SK-N-SH (cell line): ENCODE results near the gene OR52I1. TPM values are rescaled to one million over a fixed set of nuclear protein-coding genes. Genes with fewer than 3 reads are reported as not detected.

Experiments used
- CTCF ChIA-PET: fragments of 300-600, 350-600 bp; formaldehyde crosslinking; extraction: SDS; loops from one replicate; lab custom pipeline; 2021; lab: Yijun Ruan, JAX
- POLR2A ChIA-PET: fragments of 350-600 bp; sonication (Branson Sonifier 250); formaldehyde crosslinking; extraction: SDS; loops from one replicate; lab custom pipeline; 2020; ENCODE audit warnings: antibody characterized with exemption, inconsistent platforms; lab: Yijun Ruan, JAX
- DNase-seq: peaks from one replicate; pipeline ENCODE4 v3.0.0; 2012
- H2AFZ ChIP-seq: fragments of 200-600 bp; sonication (generic); 2 replicates; pipeline ENCODE4 v1.8.1; 2016; ENCODE audit warnings: antibody characterized with exemption, mild to moderate bottlenecking, low read depth
- H3F3A ChIP-seq: fragments of 200-600 bp; sonication (generic); replicated peaks from 2 replicates; pipeline ENCODE3; 2016; ENCODE audit warnings: antibody characterized with exemption, mild to moderate bottlenecking; ENCODE audit not compliant: insufficient read depth
- H3K27ac ChIP-seq, 2 experiments: fragments of 200-500 bp in 1 of 2; fragments of 200-600 bp in 1 of 2; sonication (Bioruptor generic) in 1 of 2; sonication (generic), shearing (Covaris generic) in 1 of 2; 2 replicates each; pipeline versions ENCODE4 v1.5.1 to v1.6.1; 2014 to 2016; ENCODE audit warnings: low read depth in 2 of 2, inconsistent platforms in 1 of 2, low read length in 1 of 2, mild to moderate bottlenecking in 1 of 2, mixed read lengths in 1 of 2
- H3K27me3 ChIP-seq: fragments of 200-600 bp; sonication (generic), shearing (Covaris generic); 2 replicates; pipeline ENCODE4 v1.6.1; 2016; ENCODE audit warnings: mixed run types; ENCODE audit not compliant: insufficient read depth
- H3K36me3 ChIP-seq, 2 experiments: fragments of 200-500 bp in 1 of 2; fragments of 200-600 bp in 1 of 2; sonication (Bioruptor generic) in 1 of 2; sonication (generic) in 1 of 2; replicated peaks in 1 of 2; 2 replicates each; pipeline versions ENCODE3 to v1.5.1; 2014 to 2016; ENCODE audit warnings: low read length in 1 of 2, mild to moderate bottlenecking in 1 of 2; ENCODE audit not compliant: insufficient read depth in 2 of 2, control insufficient read depth in 1 of 2
- H3K4me1 ChIP-seq, 2 experiments: fragments of 200-500 bp in 1 of 2; fragments of 200-600 bp in 1 of 2; sonication (Bioruptor generic) in 1 of 2; sonication (generic), shearing (Covaris generic) in 1 of 2; 2 replicates each; pipeline versions ENCODE4 v1.5.1 to v1.6.1; 2014 to 2016; ENCODE audit warnings: low read depth in 1 of 2, low read length in 1 of 2, mixed run types in 1 of 2; ENCODE audit not compliant: insufficient read depth in 2 of 2, control insufficient read depth in 1 of 2
- H3K4me2 ChIP-seq: fragments of 200-600 bp; sonication (generic), shearing (Covaris generic); 2 replicates; pipeline ENCODE4 v1.6.1; 2017; ENCODE audit warnings: mixed run types
- H3K4me3 ChIP-seq, 2 experiments: fragments of 200-500 bp in 1 of 2; fragments of 200-600 bp in 1 of 2; sonication (Bioruptor generic) in 1 of 2; sonication (generic), shearing (Covaris generic) in 1 of 2; 2 replicates each; pipeline versions ENCODE4 v1.5.1 to v1.8.1; 2014 to 2016; ENCODE audit warnings: low read depth in 2 of 2, inconsistent platforms in 1 of 2, low read length in 1 of 2, mild to moderate bottlenecking in 1 of 2, mixed read lengths in 1 of 2, moderate library complexity in 1 of 2
- H3K79me2 ChIP-seq: fragments of 200-600 bp; sonication (generic); 2 replicates; pipeline ENCODE4 v1.8.1; 2017; ENCODE audit warnings: mild to moderate bottlenecking; ENCODE audit not compliant: insufficient read depth
- H3K9ac ChIP-seq: fragments of 200-600 bp; sonication (generic); 2 replicates; pipeline ENCODE4 v1.6.1; 2017; ENCODE audit warnings: mixed run types
- H3K9me2 ChIP-seq: fragments of 200-600 bp; sonication (generic); 2 replicates; pipeline ENCODE4 v1.6.1; 2017; ENCODE audit warnings: mixed run types
- H3K9me3 ChIP-seq: fragments of 200-600 bp; sonication (generic); 2 replicates; pipeline ENCODE4 v1.6.1; 2017; ENCODE audit warnings: mixed run types, mild to moderate bottlenecking, moderate library complexity
- H4K20me1 ChIP-seq: fragments of 200-600 bp; sonication (generic); 2 replicates; pipeline ENCODE4 v1.6.1; 2017; ENCODE audit warnings: mild to moderate bottlenecking, mixed run types; ENCODE audit not compliant: insufficient read depth
- ELF1 ChIP-seq: IDR thresholded peaks from 2 replicates; pipeline ENCODE4 v1.4.0; 2012
- EP300 ChIP-seq, 2 experiments: IDR thresholded peaks; 2 replicates each; pipeline versions ENCODE4 v1.4.0 to v1.6.1; 2012; ENCODE audit warnings: borderline replicate concordance in 1 of 2, low read depth in 1 of 2, low read length in 1 of 2
- FOSL2 ChIP-seq: IDR thresholded peaks from 2 replicates; pipeline ENCODE4 v1.4.0; 2012; ENCODE audit warnings: low read depth, mild to moderate bottlenecking, moderate library complexity, borderline replicate concordance
- GATA2 ChIP-seq: sonication (generic); formaldehyde crosslinking; IDR thresholded peaks from 2 replicates; pipeline ENCODE4 v1.5.0; 2020; ENCODE audit warnings: mild to moderate bottlenecking, missing genetic modification reagents
- MXI1 ChIP-seq: IDR thresholded peaks from 2 replicates; pipeline ENCODE4 v1.6.1; 2012; ENCODE audit warnings: mild to moderate bottlenecking, low read depth, low read length, improper control_type of control experiment
- NFIC ChIP-seq: IDR thresholded peaks from 2 replicates; pipeline ENCODE4 v1.4.0; 2012; ENCODE audit warnings: borderline replicate concordance
- NRF1 ChIP-seq: IDR thresholded peaks from 2 replicates; pipeline ENCODE4 v1.6.1; 2012; ENCODE audit warnings: low read depth, mild to moderate bottlenecking, low read length
- RAD21 ChIP-seq: IDR thresholded peaks from 2 replicates; pipeline ENCODE4 v1.6.1; 2012; ENCODE audit warnings: mild to moderate bottlenecking, low read length
- TEAD4 ChIP-seq: IDR thresholded peaks from 2 replicates; pipeline ENCODE4 v1.4.0; 2012; ENCODE audit warnings: mild to moderate bottlenecking, borderline replicate concordance; ENCODE audit not compliant: insufficient read depth
- YY1 ChIP-seq: IDR thresholded peaks from 2 replicates; pipeline ENCODE4 v1.4.0; 2012; ENCODE audit warnings: low read depth, mild to moderate bottlenecking
- WGBS: methylation state at CpG from one replicate; pipeline ENCODE4 v1.1.6; 2017; ENCODE audit warnings: low lambda C conversion rate; 5-methylcytosine and 5-hydroxymethylcytosine counted together
- polyA plus RNA-seq, 3 experiments: library from polyadenylated mRNA; depleted of rRNA; stranded (reverse); fragments of >200 nt; gene quantifications; 2 replicates each; pipeline ENCODE4 v1.2.3, GENCODE V29; 2012

OR52I1 gene
- polyA plus RNA-seq, 1 of the 3 experiments (the other 2 are of a cell fraction) = not detected

DNA sequence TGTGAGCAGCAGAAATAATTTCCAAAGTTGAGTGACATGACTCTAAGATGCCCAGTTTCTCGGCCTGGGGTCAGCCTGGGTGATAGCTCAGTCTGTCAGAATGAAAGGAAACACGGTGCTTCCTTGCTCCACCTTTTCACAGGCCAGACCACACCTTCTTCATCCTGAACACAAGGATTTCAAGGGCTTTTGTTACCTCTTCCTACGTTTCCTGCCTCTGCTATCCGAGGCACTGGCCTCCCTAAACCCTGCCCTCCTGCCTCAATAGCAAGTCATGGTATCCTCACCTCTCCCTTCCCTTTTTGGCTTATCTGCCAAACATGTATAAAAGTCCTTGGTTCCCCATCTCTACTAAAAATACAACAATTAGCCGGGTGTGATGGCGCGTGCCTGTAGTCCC lies 48.2 kb downstream of the OR52I1 start:
- H3K27me3 ChIP-seq = peaks cover 28% of the 10 kb centered on the region
- no peak overlapping the region for H2AFZ ChIP-seq
- no peaks in the 10 kb centered on the region for H3K36me3 ChIP-seq
- H3K9me2 ChIP-seq = no peaks in the 10 kb centered on the region
- H3K9ac ChIP-seq = no peak overlapping the region
- H3K4me2 ChIP-seq = no peak overlapping the region
- TF ChIP-seq RAD21 (no peak), FOSL2 (no peak), NFIC (no peak), MXI1 (no peak), EP300 (IDR thresholded peaks at IDR 0.05; ENCODE audit: borderline replicate concordance in 1 of 2, low read depth in 1 of 2, low read length in 1 of 2) (no peak)
- DNase-seq = no peak
- H3K4me1 ChIP-seq = no peaks in the 10 kb centered on the region; a peak in 1 of 4 replicates
- CTCF ChIA-PET = interaction anchor here (1.0 kb wide), 1 partner anchor 15 kb away, joined by 3 read pairs; no protein-coding TSS in a partner anchor
- no peaks in the 10 kb centered on the region for H3F3A ChIP-seq
- H3K27ac ChIP-seq = no peak overlapping the region
- 9% methylated on average over 7 of the region's 7 CpGs for WGBS
- H3K9me3 ChIP-seq = no peaks in the 10 kb centered on the region
- no peak overlapping the region for H3K4me3 ChIP-seq
- POLR2A ChIA-PET = no interaction called here
- H4K20me1 ChIP-seq = no peaks in the 10 kb centered on the region
- no peaks in the 10 kb centered on the region for H3K79me2 ChIP-seq

DNA sequence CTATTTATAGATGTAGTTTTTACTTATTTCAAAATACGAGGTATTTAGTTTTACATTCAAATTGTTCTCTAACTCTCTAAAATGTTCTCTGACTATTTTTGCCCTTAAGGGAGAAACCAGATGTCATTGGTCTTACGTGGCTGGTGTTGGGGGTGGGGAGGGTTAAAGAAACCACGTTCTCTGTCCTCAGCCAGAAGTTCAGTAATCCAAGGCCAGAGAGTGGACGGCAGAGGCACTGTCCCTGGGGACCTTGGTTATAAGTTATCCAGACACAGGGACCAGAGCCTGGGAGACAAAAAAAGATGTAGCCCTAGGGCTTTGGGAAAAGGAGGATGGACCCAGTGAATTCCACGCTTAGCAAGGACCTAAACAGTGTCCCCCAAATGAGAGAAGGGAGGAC lies 49.2 kb downstream of the OR52I1 start:
- ChIA-PET CTCF (interaction anchor here (1.0 kb wide), 1 partner anchor 16 kb away, joined by 3 read pairs; no protein-coding TSS in a partner anchor), POLR2A (no interaction called here)
- no peaks in the 10 kb centered on the region for H3K36me3 ChIP-seq
- H3K9me3 ChIP-seq = no peaks in the 10 kb centered on the region
- no peak overlapping the region for H2AFZ ChIP-seq
- H3K9ac ChIP-seq = no peak overlapping the region
- H4K20me1 ChIP-seq = no peaks in the 10 kb centered on the region
- no peak overlapping the region for H3K4me3 ChIP-seq
- 0% methylated on average over 5 of the region's 5 CpGs for WGBS
- H3F3A ChIP-seq = no peaks in the 10 kb centered on the region
- DNase-seq = no peak
- H3K4me2 ChIP-seq = no peak overlapping the region
- H3K27ac ChIP-seq = no peak overlapping the region
- no peak for TF ChIP-seq TEAD4
- no peak for TF ChIP-seq ELF1
- TF ChIP-seq EP300 (IDR thresholded peaks at IDR 0.05; ENCODE audit: borderline replicate concordance in 1 of 2, low read depth in 1 of 2, low read length in 1 of 2) = no peak
- TF ChIP-seq MXI1 = no peak
- no peak for TF ChIP-seq GATA2
- TF ChIP-seq, all 33 proteins: peak for 0
- peaks cover 23% of the 10 kb centered on the region for H3K27me3 ChIP-seq
- H3K79me2 ChIP-seq = no peaks in the 10 kb centered on the region
- no peaks in the 10 kb centered on the region for H3K9me2 ChIP-seq
- H3K4me1 ChIP-seq = peaks cover 0 to 8% of the 10 kb centered on the region in 2 experiments; a peak in 1 of 4 replicates

DNA sequence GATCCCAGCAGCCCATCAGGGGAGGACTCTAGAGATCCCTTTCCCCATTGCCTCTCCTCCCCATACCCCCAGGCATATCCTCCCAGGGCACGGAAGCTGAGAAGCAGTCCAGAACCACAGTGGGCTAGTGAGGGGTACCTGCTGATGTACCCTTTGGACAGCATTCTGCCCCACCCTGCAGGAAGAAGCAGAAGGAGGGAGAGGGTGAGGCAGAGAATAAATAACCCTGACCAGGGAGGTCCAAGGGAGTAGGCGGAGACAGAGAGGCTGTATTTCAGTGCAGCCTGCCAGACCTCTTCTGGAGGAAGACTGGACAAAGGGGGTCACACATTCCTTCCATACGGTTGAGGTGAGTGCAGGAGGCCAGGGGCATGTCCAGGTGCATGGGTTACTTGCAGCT lies 49.8 kb downstream of the OR52I1 start, which contains the start of gene OR51E1:
OR51E1 (plus strand) TSS at position 301 of the 400 bp plus-strand sequence. CDS start 8,545 bp downstream, outside the sequence.
- no peak within 1 kb of the TSS for H2AFZ ChIP-seq
- H3F3A ChIP-seq = no peaks in the 10 kb centered on the region
- H3K9me3 ChIP-seq = no peaks in the 10 kb centered on the region
- H3K4me3 ChIP-seq = no peak within 1 kb of the TSS
- H4K20me1 ChIP-seq = no peaks in the 10 kb centered on the region
- H3K9ac ChIP-seq = no peak within 1 kb of the TSS
- peaks cover 0 to 8% of the 10 kb centered on the region in 2 experiments; a peak in 1 of 4 replicates for H3K4me1 ChIP-seq
- H3K4me2 ChIP-seq = no peak within 1 kb of the TSS
- TF ChIP-seq YY1 (no peak), NRF1 (no peak)
- ChIA-PET POLR2A (no interaction called here), CTCF (no interaction called here)
- H3K9me2 ChIP-seq = no peaks in the 10 kb centered on the region
- H3K36me3 ChIP-seq = no peaks in the 10 kb centered on the region
- H3K27me3 ChIP-seq = peaks cover 17% of the 10 kb centered on the region
- no peaks in the 10 kb centered on the region for H3K79me2 ChIP-seq
- H3K27ac ChIP-seq = no peak within 1 kb of the TSS
- WGBS = 11% methylated on average over 3 of the region's 3 CpGs
- DNase-seq = no peak
